CD14-positive monocyte (primary cell): ENCODE results near the gene GSTCD. TPM values are rescaled to one million over a fixed set of nuclear protein-coding genes. Genes with fewer than 3 reads are reported as not detected.

Experiments used
- DNase-seq, 3 donors: peaks; one replicate each; pipeline ENCODE4 v3.0.0-alpha.2; 2011 to 2022
- H2AFZ ChIP-seq: 2 replicates; pipeline ENCODE4 v1.6.0; 2012; ENCODE audit warnings: mild to moderate bottlenecking, low read depth, low read length, inconsistent platforms; ENCODE audit not compliant: insufficient read depth, poor library complexity, severe bottlenecking
- H3K27ac ChIP-seq, 2 donors: 1 replicate in 1 of 2; 2 replicates in 1 of 2; pipeline ENCODE4 v1.5.1; 2012 to 2013; ENCODE audit warnings: low read length in 2 of 2, control low read depth in 1 of 2, inconsistent platforms in 1 of 2, low read depth in 1 of 2, mild to moderate bottlenecking in 1 of 2
- H3K27me3 ChIP-seq, 2 donors: one replicate each; pipeline versions ENCODE4 v1.6.0 to v1.6.1; 2011 to 2013; ENCODE audit warnings: low read length in 2 of 2; ENCODE audit not compliant: control insufficient read depth in 2 of 2, insufficient read depth in 2 of 2
- H3K36me3 ChIP-seq, 2 donors: replicated peaks in 1 of 2; 1 replicate in 1 of 2; 2 replicates in 1 of 2; pipeline versions ENCODE4 v1.5.1 to v1.6.1; 2012 to 2013; ENCODE audit warnings: low read length in 2 of 2, control low read depth in 1 of 2, inconsistent platforms in 1 of 2, mild to moderate bottlenecking in 1 of 2; ENCODE audit not compliant: insufficient read depth in 2 of 2, control insufficient read depth in 1 of 2
- H3K4me1 ChIP-seq, 2 donors: 1 replicate in 1 of 2; 2 replicates in 1 of 2; pipeline versions ENCODE4 v1.5.1 to v1.6.1; 2012 to 2013; ENCODE audit warnings: low read length in 2 of 2, control low read depth in 1 of 2, inconsistent platforms in 1 of 2, mild to moderate bottlenecking in 1 of 2, moderate library complexity in 1 of 2; ENCODE audit not compliant: insufficient read depth in 2 of 2, control insufficient read depth in 1 of 2
- H3K4me2 ChIP-seq: replicated peaks from 2 replicates; pipeline ENCODE3; 2012; ENCODE audit warnings: low read length, moderate library complexity, mild to moderate bottlenecking; ENCODE audit not compliant: poor library complexity, severe bottlenecking; ENCODE audit errors: extremely low read depth
- H3K4me3 ChIP-seq, 3 experiments: fragments of 200-600 bp in 1 of 3; sonication (generic) in 1 of 3; replicated peaks in 1 of 3; 1 replicate in 2 of 3; 2 replicates in 1 of 3; pipeline ENCODE4 v1.5.1; 2011 to 2013; ENCODE audit warnings: low read length in 3 of 3, mild to moderate bottlenecking in 3 of 3, control low read depth in 2 of 3, low read depth in 2 of 3, inconsistent platforms in 1 of 3, moderate library complexity in 1 of 3
- H3K79me2 ChIP-seq: 2 replicates; pipeline ENCODE4 v1.6.0; 2012; ENCODE audit warnings: mild to moderate bottlenecking, control low read depth, inconsistent platforms, low read length, moderate library complexity; ENCODE audit not compliant: insufficient read depth
- H3K9ac ChIP-seq: 2 replicates; pipeline ENCODE4 v1.6.0; 2017; ENCODE audit warnings: low read length, mild to moderate bottlenecking; ENCODE audit not compliant: insufficient read depth, poor library complexity, severe bottlenecking
- H3K9me3 ChIP-seq, 2 donors: replicated peaks in 1 of 2; 1 replicate in 1 of 2; 2 replicates in 1 of 2; pipeline versions ENCODE4 v1.5.1 to v1.6.1; 2012 to 2013; ENCODE audit warnings: low read length in 2 of 2, control low read depth in 1 of 2; ENCODE audit not compliant: control insufficient read depth in 1 of 2, insufficient read depth in 1 of 2
- H4K20me1 ChIP-seq: 2 replicates; pipeline ENCODE4 v1.6.0; 2012; ENCODE audit warnings: mild to moderate bottlenecking, low read length, control low read depth, moderate library complexity; ENCODE audit not compliant: insufficient read depth
- H3K27ac Mint-ChIP-seq, 7 donors: one replicate each; pipeline ENCODE4 v1.8.0; 2020; ENCODE audit warnings: mild to moderate bottlenecking in 7 of 7, mixed read lengths in 7 of 7, moderate library complexity in 6 of 7, inconsistent platforms in 2 of 7
- H3K27me3 Mint-ChIP-seq, 3 donors: one replicate each; pipeline ENCODE4 v1.8.0; 2021 to 2022; ENCODE audit warnings: low read depth in 3 of 3, mild to moderate bottlenecking in 3 of 3, mixed read lengths in 3 of 3, moderate library complexity in 3 of 3, inconsistent platforms in 1 of 3
- H3K36me3 Mint-ChIP-seq, 2 donors: one replicate each; pipeline ENCODE4 v1.8.0; 2020; ENCODE audit warnings: mixed read lengths in 2 of 2, inconsistent platforms in 1 of 2, mild to moderate bottlenecking in 1 of 2
- H3K4me1 Mint-ChIP-seq: one replicate; pipeline ENCODE4 v1.8.0; 2020; ENCODE audit warnings: mild to moderate bottlenecking, mixed read lengths
- H3K4me3 Mint-ChIP-seq, 2 donors: one replicate each; pipeline ENCODE4 v1.8.0; 2020; ENCODE audit warnings: mild to moderate bottlenecking in 2 of 2, mixed read lengths in 2 of 2, moderate library complexity in 1 of 2
- H3K9me3 Mint-ChIP-seq, 7 donors: one replicate each; pipeline ENCODE4 v1.8.0; 2020 to 2022; ENCODE audit warnings: mixed read lengths in 7 of 7, mild to moderate bottlenecking in 6 of 7, moderate library complexity in 6 of 7, inconsistent platforms in 2 of 7
- WGBS: methylation state at CpG from one replicate; pipeline ENCODE4 v1.1.5; 2013; ENCODE audit warnings: missing lambda C conversion rate; ENCODE audit not compliant: insufficient coverage; 5-methylcytosine and 5-hydroxymethylcytosine counted together
- intact Hi-C, 2 donors: fragments of 100-400 bp; cut with micrococcal nuclease; formaldehyde crosslinking; loops; one replicate each; pipeline versions ENCODE4 v1.15.0 to v1.15.1; 2023
- polyA plus RNA-seq, 3 donors: library from polyadenylated mRNA; depleted of rRNA in 1 of 3; unstranded in 2 of 3; stranded (reverse) in 1 of 3; fragments of 300-500 nt in 2 of 3; fragments of >200 nt in 1 of 3; fragmentation: Illumina TruSeq in 2 of 3; gene quantifications; 1 replicate in 2 of 3; 2 replicates in 1 of 3; pipeline ENCODE4 v1.2.3, GENCODE V29; 2012 to 2021
- TF ChIP-seq, protein P1 (sequence below): fragments of 200-600 bp; IDR thresholded peaks from one replicate; pipeline ENCODE4 v1.8.0; 2022; ENCODE audit warnings: antibody characterized with exemption, mild to moderate bottlenecking

Gene GSTCD
- polyA plus RNA-seq, 3 donors, result 0.93 to 1.5 (median 1.2) TPM

DNA sequence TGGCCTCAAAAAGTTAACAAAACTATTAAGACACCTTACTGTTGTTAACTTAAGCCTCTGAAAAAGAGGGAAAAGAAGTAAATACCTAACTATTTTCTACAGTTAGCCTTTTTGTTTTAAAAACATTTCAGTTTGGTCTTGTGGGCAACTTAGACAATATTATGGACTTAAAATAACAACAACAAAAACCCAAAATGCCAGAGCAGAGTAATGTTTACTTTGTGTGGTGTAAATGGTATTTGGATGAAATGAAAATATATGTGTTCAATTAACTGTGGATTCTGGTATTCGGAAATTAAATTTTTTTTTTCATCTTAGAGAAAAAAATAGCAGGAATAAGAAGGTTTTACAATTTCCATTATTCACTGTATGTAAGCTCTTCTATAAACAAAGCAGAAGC is 107.1 kb downstream of the GSTCD start:
- Histone ChIP-seq H3K27me3 (no peaks in the 10 kb centered on the region), H3K4me1 (no peaks in the 10 kb centered on the region), H3K79me2 (no peaks in the 10 kb centered on the region), H2AFZ (no peak overlapping the region), H3K36me3 (no peaks in the 10 kb centered on the region), H3K9me3 (no peaks in the 10 kb centered on the region), H3K4me2 (no peak overlapping the region), H4K20me1 (no peaks in the 10 kb centered on the region), H3K4me3 (no peak overlapping the region), H3K9ac (no peak overlapping the region), H3K27ac (no peak overlapping the region)
- intact Hi-C loops, result no loop called here
- no CpG with 5 or more reads among the region's 1 CpG for WGBS
- DNase-seq, result no peak
- Mint-ChIP-seq H3K4me1 (no peaks in the 10 kb centered on the region), H3K4me3 (no peak overlapping the region), H3K27me3 (no peaks in the 10 kb centered on the region), H3K27ac (no peak overlapping the region), H3K36me3 (peaks cover 2% of the 10 kb centered on the region in 2 donors), H3K9me3 (peaks cover 0 to 3% (median 1%) of the 10 kb centered on the region in 7 donors)
- TF ChIP-seq, protein P1, sequence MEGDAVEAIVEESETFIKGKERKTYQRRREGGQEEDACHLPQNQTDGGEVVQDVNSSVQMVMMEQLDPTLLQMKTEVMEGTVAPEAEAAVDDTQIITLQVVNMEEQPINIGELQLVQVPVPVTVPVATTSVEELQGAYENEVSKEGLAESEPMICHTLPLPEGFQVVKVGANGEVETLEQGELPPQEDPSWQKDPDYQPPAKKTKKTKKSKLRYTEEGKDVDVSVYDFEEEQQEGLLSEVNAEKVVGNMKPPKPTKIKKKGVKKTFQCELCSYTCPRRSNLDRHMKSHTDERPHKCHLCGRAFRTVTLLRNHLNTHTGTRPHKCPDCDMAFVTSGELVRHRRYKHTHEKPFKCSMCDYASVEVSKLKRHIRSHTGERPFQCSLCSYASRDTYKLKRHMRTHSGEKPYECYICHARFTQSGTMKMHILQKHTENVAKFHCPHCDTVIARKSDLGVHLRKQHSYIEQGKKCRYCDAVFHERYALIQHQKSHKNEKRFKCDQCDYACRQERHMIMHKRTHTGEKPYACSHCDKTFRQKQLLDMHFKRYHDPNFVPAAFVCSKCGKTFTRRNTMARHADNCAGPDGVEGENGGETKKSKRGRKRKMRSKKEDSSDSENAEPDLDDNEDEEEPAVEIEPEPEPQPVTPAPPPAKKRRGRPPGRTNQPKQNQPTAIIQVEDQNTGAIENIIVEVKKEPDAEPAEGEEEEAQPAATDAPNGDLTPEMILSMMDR, result no peak

DNA sequence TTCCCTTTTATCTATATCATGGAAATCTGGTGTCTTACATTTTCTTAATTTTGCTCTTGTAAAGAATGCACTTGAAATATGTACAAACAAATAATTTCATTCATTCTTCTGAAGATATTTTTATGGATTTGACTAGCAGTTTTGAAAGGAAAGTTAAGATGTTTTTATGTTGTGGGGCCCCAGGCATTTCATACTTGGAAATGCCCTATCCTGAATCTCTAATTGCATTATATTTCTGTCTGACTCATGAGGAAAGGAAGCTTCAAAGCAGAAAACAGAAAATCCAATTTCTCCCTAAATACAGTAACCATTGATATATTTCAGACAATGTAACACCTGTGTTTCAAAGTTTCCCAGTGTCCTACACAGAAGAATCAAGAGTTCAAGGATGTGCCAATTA is 113.5 kb downstream of the GSTCD start:
- H3K4me2 ChIP-seq, result no peak overlapping the region
- intact Hi-C loops, result no loop called here

More for the DNA sequence above, 113.5 kb downstream of the GSTCD start:
- DNase-seq, result no peak
- no peaks in the 10 kb centered on the region for H3K36me3 ChIP-seq
- no peaks in the 10 kb centered on the region for H3K27me3 ChIP-seq
- no peak overlapping the region for H2AFZ ChIP-seq
- H3K9me3 ChIP-seq, result no peaks in the 10 kb centered on the region
- no peak overlapping the region for H3K9ac ChIP-seq
- H3K4me1 ChIP-seq, result no peaks in the 10 kb centered on the region
- H4K20me1 ChIP-seq, result no peaks in the 10 kb centered on the region
- no peak overlapping the region for H3K27ac ChIP-seq
- Mint-ChIP-seq H3K27me3 (no peaks in the 10 kb centered on the region), H3K4me3 (no peak overlapping the region), H3K9me3 (peaks cover 0 to 3% (median 0%) of the 10 kb centered on the region in 7 donors), H3K4me1 (no peaks in the 10 kb centered on the region), H3K27ac (no peak overlapping the region), H3K36me3 (peaks cover 14 to 19% of the 10 kb centered on the region in 2 donors)
- no peaks in the 10 kb centered on the region for H3K79me2 ChIP-seq
- TF ChIP-seq, protein P1, result no peak
- no peak overlapping the region for H3K4me3 ChIP-seq
